ENCODE measurements around the gene DEAF1.
A peak's percentile ranks its signal among the peaks of the same experiment; 100 is the strongest.

DEAF1 gene

GRCh38 chr11:724049-724777 is 29.2 kb upstream of the DEAF1 start:
- H3K9me3 ChIP-seq (ENCODE audit: insufficient read depth, low read depth, low read length), result no peaks in the 10 kb centered on the region
- H3F3A ChIP-seq (ENCODE audit: low read depth), result no peaks in the 10 kb centered on the region
- H3K4me2 ChIP-seq (ENCODE audit: low read depth, low read length, poor library complexity, severe bottlenecking), result no peak overlapping the region
- no peaks in the 10 kb centered on the region for H3K9me2 ChIP-seq (replicated peaks; ENCODE audit: low read depth, low read length)
- no peak overlapping the region for H3K9ac ChIP-seq (ENCODE audit: low read depth, low read length, poor library complexity, severe bottlenecking)
- H2AFZ ChIP-seq (ENCODE audit: low read length), result no peak overlapping the region
- H3K4me1 ChIP-seq (ENCODE audit: insufficient read depth, low read length, poor library complexity, severe bottlenecking), result peaks cover 3% of the 10 kb centered on the region
- no peak overlapping the region for H3K4me3 ChIP-seq (ENCODE audit: low read length, poor library complexity, severe bottlenecking)
- no peaks in the 10 kb centered on the region for H3K36me3 ChIP-seq (ENCODE audit: insufficient read depth, low read length)
- TF ChIP-seq CTCF (conservative IDR thresholded peaks at IDR 0.05; ENCODE audit: low read length), result no peak
- TF ChIP-seq EZH2phosphoT487 (IDR thresholded peaks at IDR 0.05; ENCODE audit: borderline replicate concordance), result no peak
- no peaks in the 10 kb centered on the region for H3K27me3 ChIP-seq (ENCODE audit: insufficient read depth, low read length, poor library complexity, severe bottlenecking)
- no peaks in the 10 kb centered on the region for H3K79me2 ChIP-seq (ENCODE audit: insufficient read depth, low read length)
- no peaks in the 10 kb centered on the region for H4K20me1 ChIP-seq (ENCODE audit: insufficient read depth, low read length, poor library complexity, severe bottlenecking)

- H3K9me3 ChIP-seq (ENCODE audit: insufficient read depth, low read depth, low read length), result no peaks in the 10 kb centered on the region
- H3K27me3 ChIP-seq (ENCODE audit: insufficient read depth, low read length, poor library complexity, severe bottlenecking), result no peaks in the 10 kb centered on the region
- peaks cover 3% of the 10 kb centered on the region for H3K4me1 ChIP-seq (ENCODE audit: insufficient read depth, low read length, poor library complexity, severe bottlenecking)
- no peaks in the 10 kb centered on the region for H4K20me1 ChIP-seq (ENCODE audit: insufficient read depth, low read length, poor library complexity, severe bottlenecking)
- no peaks in the 10 kb centered on the region for H3K36me3 ChIP-seq (ENCODE audit: insufficient read depth, low read length)
- H2AFZ ChIP-seq (ENCODE audit: low read length), result no peak overlapping the region
- no peak overlapping the region for H3K4me3 ChIP-seq (ENCODE audit: low read length, poor library complexity, severe bottlenecking)
- H3K9me2 ChIP-seq (replicated peaks; ENCODE audit: low read depth, low read length), result no peaks in the 10 kb centered on the region
- H3K9ac ChIP-seq (ENCODE audit: low read depth, low read length, poor library complexity, severe bottlenecking), result no peak overlapping the region
- TF ChIP-seq EZH2phosphoT487 (IDR thresholded peaks at IDR 0.05; ENCODE audit: borderline replicate concordance) (no peak), CTCF (conservative IDR thresholded peaks at IDR 0.05; ENCODE audit: low read length) (peak; percentile 80)
- H3K4me2 ChIP-seq (ENCODE audit: low read depth, low read length, poor library complexity, severe bottlenecking), result no peak overlapping the region
- no peaks in the 10 kb centered on the region for H3F3A ChIP-seq (ENCODE audit: low read depth)
- H3K79me2 ChIP-seq (ENCODE audit: insufficient read depth, low read length), result no peaks in the 10 kb centered on the region
Observed at GRCh38 chr11:723120-723883, 28.3 kb upstream of the DEAF1 start.

- no peak overlapping the region for H2AFZ ChIP-seq (ENCODE audit: low read length)
- H3K4me3 ChIP-seq (ENCODE audit: low read length, poor library complexity, severe bottlenecking), result no peak overlapping the region
- no peak overlapping the region for H3K4me2 ChIP-seq (ENCODE audit: low read depth, low read length, poor library complexity, severe bottlenecking)
Observed at GRCh38 chr11:722346-722811, 27.4 kb upstream of the DEAF1 start.

More at GRCh38 chr11:722346-722811, 27.4 kb upstream of the DEAF1 start:
- no peaks in the 10 kb centered on the region for H3K9me2 ChIP-seq (replicated peaks; ENCODE audit: low read depth, low read length)
- H3K27me3 ChIP-seq (ENCODE audit: insufficient read depth, low read length, poor library complexity, severe bottlenecking), result no peaks in the 10 kb centered on the region
- H3F3A ChIP-seq (ENCODE audit: low read depth), result no peaks in the 10 kb centered on the region
- H3K4me1 ChIP-seq (ENCODE audit: insufficient read depth, low read length, poor library complexity, severe bottlenecking), result peaks cover 3% of the 10 kb centered on the region
- H3K36me3 ChIP-seq (ENCODE audit: insufficient read depth, low read length), result no peaks in the 10 kb centered on the region
- no peaks in the 10 kb centered on the region for H4K20me1 ChIP-seq (ENCODE audit: insufficient read depth, low read length, poor library complexity, severe bottlenecking)
- H3K79me2 ChIP-seq (ENCODE audit: insufficient read depth, low read length), result no peaks in the 10 kb centered on the region
- no peak overlapping the region for H3K9ac ChIP-seq (ENCODE audit: low read depth, low read length, poor library complexity, severe bottlenecking)
- no peaks in the 10 kb centered on the region for H3K9me3 ChIP-seq (ENCODE audit: insufficient read depth, low read depth, low read length)
- TF ChIP-seq EZH2phosphoT487 (IDR thresholded peaks at IDR 0.05; ENCODE audit: borderline replicate concordance) (no peak), CTCF (conservative IDR thresholded peaks at IDR 0.05; ENCODE audit: low read length) (no peak)
